OCI-LY1 (cell line): ENCODE measurements around the gene RHBDL1.
A peak's percentile ranks its signal among the peaks of the same experiment; 100 is the strongest.

Experiments used
- H2AFZ ChIP-seq: fragments of 200-600 bp; sonication (generic), shearing (Covaris generic); 2 replicates; pipeline ENCODE4 v1.6.0; 2014; ENCODE audit warnings: antibody characterized with exemption, mild to moderate bottlenecking, low read length
- H3F3A ChIP-seq: fragments of 200-600 bp; sonication (generic), shearing (Covaris generic); 2 replicates; pipeline ENCODE4 v1.6.0; 2014; ENCODE audit warnings: mild to moderate bottlenecking, antibody characterized with exemption, low read length, moderate library complexity; ENCODE audit not compliant: insufficient read depth
- H3K27ac ChIP-seq: fragments of 200-600 bp; sonication (generic); 2 replicates; pipeline ENCODE4 v1.5.1; 2014; ENCODE audit warnings: low read length, mixed run types, mild to moderate bottlenecking, low read depth; ENCODE audit not compliant: poor library complexity, severe bottlenecking
- H3K27me3 ChIP-seq: fragments of 200-600 bp; sonication (generic); 2 replicates; pipeline ENCODE4 v1.6.0; 2014; ENCODE audit warnings: antibody characterized with exemption, mild to moderate bottlenecking, low read length, moderate library complexity; ENCODE audit not compliant: insufficient read depth
- H3K36me3 ChIP-seq: fragments of 200-600 bp; sonication (generic); 2 replicates; pipeline ENCODE4 v1.6.1; 2014; ENCODE audit warnings: mild to moderate bottlenecking, antibody characterized with exemption, low read length, moderate library complexity, mixed read lengths; ENCODE audit not compliant: insufficient read depth
- H3K4me1 ChIP-seq: fragments of 200-600 bp; sonication (generic); 2 replicates; pipeline ENCODE4 v1.5.1; 2014; ENCODE audit warnings: mild to moderate bottlenecking, low read length, moderate library complexity; ENCODE audit not compliant: insufficient read depth, severe bottlenecking
- H3K4me2 ChIP-seq: fragments of 200-600 bp; sonication (generic), shearing (Covaris generic); 2 replicates; pipeline ENCODE4 v1.6.1; 2014; ENCODE audit warnings: low read length
- H3K4me3 ChIP-seq: fragments of 200-600 bp; sonication (generic); 2 replicates; pipeline ENCODE4 v1.5.1; 2014; ENCODE audit warnings: low read length, low read depth, mild to moderate bottlenecking, mixed read lengths; ENCODE audit not compliant: poor library complexity, severe bottlenecking
- H3K79me2 ChIP-seq: fragments of 200-600 bp; shearing (Covaris generic); 2 replicates; pipeline ENCODE4 v1.6.1; 2016; ENCODE audit warnings: mixed run types, low read length, mixed read lengths; ENCODE audit not compliant: insufficient read depth
- H3K9ac ChIP-seq: fragments of 200-600 bp; sonication (generic), shearing (Covaris generic); 2 replicates; pipeline ENCODE4 v1.6.1; 2014; ENCODE audit warnings: mild to moderate bottlenecking, low read length, mixed read lengths
- H3K9me2 ChIP-seq: fragments of 200-600 bp; sonication (generic), shearing (Covaris generic); 2 replicates; pipeline ENCODE4 v1.6.1; 2014; ENCODE audit warnings: low read depth, mild to moderate bottlenecking, low read length, mixed read lengths
- H3K9me3 ChIP-seq: fragments of 200-600 bp; shearing (Covaris generic); 2 replicates; pipeline ENCODE4 v1.6.1; 2014; ENCODE audit warnings: low read length, mixed read lengths
- H4K20me1 ChIP-seq: fragments of 200-600 bp; sonication (generic), shearing (Covaris generic); 2 replicates; pipeline ENCODE4 v1.6.0; 2016; ENCODE audit warnings: mild to moderate bottlenecking, low read length; ENCODE audit not compliant: insufficient read depth
- EZH2 ChIP-seq: fragments of 200-600 bp; sonication (generic), shearing (Covaris generic); IDR thresholded peaks from 2 replicates; pipeline ENCODE4 v1.8.0; 2017; ENCODE audit warnings: borderline replicate concordance, mixed run types, mild to moderate bottlenecking, antibody characterized with exemption, low read length, moderate library complexity, mixed read lengths
- TF ChIP-seq, protein P1 (sequence below): fragments of 200-600 bp; sonication (generic), shearing (Covaris generic); IDR thresholded peaks from 2 replicates; pipeline ENCODE4 v1.5.1; 2017; ENCODE audit warnings: mild to moderate bottlenecking, antibody characterized with exemption, low read length, moderate library complexity, mixed read lengths

RHBDL1 gene

DNA sequence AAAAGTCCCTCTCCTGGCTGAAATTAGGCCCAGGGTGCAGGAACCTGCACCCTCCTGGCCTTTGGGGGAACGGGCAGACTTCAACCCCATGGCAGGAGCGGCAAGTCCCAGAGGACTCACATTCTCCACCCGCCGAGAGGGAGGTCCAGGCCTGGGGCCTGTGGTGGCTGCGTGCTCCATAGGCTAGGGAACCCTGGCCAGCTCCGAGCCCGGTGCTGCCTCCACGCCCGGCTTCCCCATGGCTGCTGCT lies 50.6 kb downstream of the RHBDL1 start:
- no peak overlapping the region for H2AFZ ChIP-seq
- H3K4me3 ChIP-seq, result peak overlapping the region; percentile 53
- no peaks in the 10 kb centered on the region for H3K9me2 ChIP-seq
- H3K27ac ChIP-seq, result no peak overlapping the region
- no peak for TF ChIP-seq EZH2
- TF ChIP-seq, protein P1, sequence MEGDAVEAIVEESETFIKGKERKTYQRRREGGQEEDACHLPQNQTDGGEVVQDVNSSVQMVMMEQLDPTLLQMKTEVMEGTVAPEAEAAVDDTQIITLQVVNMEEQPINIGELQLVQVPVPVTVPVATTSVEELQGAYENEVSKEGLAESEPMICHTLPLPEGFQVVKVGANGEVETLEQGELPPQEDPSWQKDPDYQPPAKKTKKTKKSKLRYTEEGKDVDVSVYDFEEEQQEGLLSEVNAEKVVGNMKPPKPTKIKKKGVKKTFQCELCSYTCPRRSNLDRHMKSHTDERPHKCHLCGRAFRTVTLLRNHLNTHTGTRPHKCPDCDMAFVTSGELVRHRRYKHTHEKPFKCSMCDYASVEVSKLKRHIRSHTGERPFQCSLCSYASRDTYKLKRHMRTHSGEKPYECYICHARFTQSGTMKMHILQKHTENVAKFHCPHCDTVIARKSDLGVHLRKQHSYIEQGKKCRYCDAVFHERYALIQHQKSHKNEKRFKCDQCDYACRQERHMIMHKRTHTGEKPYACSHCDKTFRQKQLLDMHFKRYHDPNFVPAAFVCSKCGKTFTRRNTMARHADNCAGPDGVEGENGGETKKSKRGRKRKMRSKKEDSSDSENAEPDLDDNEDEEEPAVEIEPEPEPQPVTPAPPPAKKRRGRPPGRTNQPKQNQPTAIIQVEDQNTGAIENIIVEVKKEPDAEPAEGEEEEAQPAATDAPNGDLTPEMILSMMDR, result no peak
- H3K27me3 ChIP-seq, result no peaks in the 10 kb centered on the region
- H3K4me1 ChIP-seq, result peaks cover 38% of the 10 kb centered on the region
- H3K36me3 ChIP-seq, result peaks cover 20% of the 10 kb centered on the region
- H3K9me3 ChIP-seq, result no peaks in the 10 kb centered on the region
- peaks cover 4% of the 10 kb centered on the region; the same call in 1 of the 2 replicates for H3F3A ChIP-seq
- H3K79me2 ChIP-seq, result no peaks in the 10 kb centered on the region
- no peak overlapping the region; the same call in 1 of the 2 replicates for H3K9ac ChIP-seq
- H4K20me1 ChIP-seq, result no peaks in the 10 kb centered on the region
- peak overlapping the region; percentile 61 for H3K4me2 ChIP-seq

DNA sequence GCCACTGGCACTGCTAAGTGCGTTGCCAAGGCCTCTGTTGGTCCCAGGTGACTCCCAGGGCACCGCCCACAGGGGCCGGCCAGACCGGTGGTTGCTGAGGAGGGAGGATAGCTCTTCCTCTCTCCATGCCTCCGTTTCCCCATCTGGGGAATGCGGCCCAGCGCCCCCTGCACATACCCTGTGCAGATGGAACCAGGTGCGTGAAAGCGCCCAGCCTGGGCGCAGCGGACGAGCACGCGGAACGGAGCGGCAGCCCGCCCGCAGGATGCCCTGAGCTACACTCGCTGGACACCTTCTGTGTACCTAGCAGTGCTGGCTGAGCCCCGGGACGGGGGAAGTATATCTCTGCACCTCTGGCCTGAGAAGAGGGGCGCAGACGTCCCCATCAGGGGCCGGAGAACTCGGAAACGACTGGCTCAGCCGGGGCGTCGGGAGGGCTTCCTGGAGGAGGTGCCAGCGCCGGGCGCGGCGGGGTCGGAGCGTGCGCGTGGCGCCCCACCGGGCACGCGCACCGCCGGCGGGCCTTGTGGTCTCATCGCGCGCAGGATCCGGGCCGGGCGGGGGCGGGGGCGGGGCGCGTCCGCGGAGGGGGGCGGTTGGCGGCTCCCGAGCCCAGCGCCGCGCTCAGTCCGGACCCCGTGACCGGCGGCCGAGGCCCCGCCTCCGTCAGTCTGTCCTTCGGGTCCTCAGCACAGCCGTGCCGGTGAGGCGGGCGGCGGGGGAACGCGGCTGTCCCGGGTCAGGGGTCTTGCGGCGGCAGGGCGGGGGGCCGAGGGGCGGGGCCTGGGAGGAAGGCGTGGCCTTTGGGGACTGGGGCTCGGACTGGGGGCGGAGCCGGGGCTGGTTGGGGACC lies 51.2 kb downstream of the RHBDL1 start, which contains the start of the genes CCDC78 and HAGHL:
TSS of gene CCDC78 (minus strand) at position 6 of the 853 bp plus-strand sequence. CDS start 76 bp downstream, outside the sequence.
TSS of gene HAGHL (plus strand) at position 669 of the 853 bp plus-strand sequence. CDS start 404 bp downstream, outside the sequence.
- Histone ChIP-seq H3K27ac (peak within 1 kb of the TSS; percentile 33), H4K20me1 (no peaks in the 10 kb centered on the region), H3F3A (peaks cover 4% of the 10 kb centered on the region; the same call in 1 of the 2 replicates), H3K36me3 (peaks cover 25% of the 10 kb centered on the region), H3K79me2 (no peaks in the 10 kb centered on the region), H3K4me1 (peaks cover 34% of the 10 kb centered on the region), H3K9me2 (no peaks in the 10 kb centered on the region), H3K4me2 (peak within 1 kb of the TSS; percentile 95), H2AFZ (no peak within 1 kb of the TSS), H3K27me3 (no peaks in the 10 kb centered on the region), H3K9me3 (no peaks in the 10 kb centered on the region), H3K4me3 (peak within 1 kb of the TSS; percentile 93), H3K9ac (peak within 1 kb of the TSS; percentile 92)
- TF ChIP-seq, protein P1, result no peak
- TF ChIP-seq EZH2, result no peak

DNA sequence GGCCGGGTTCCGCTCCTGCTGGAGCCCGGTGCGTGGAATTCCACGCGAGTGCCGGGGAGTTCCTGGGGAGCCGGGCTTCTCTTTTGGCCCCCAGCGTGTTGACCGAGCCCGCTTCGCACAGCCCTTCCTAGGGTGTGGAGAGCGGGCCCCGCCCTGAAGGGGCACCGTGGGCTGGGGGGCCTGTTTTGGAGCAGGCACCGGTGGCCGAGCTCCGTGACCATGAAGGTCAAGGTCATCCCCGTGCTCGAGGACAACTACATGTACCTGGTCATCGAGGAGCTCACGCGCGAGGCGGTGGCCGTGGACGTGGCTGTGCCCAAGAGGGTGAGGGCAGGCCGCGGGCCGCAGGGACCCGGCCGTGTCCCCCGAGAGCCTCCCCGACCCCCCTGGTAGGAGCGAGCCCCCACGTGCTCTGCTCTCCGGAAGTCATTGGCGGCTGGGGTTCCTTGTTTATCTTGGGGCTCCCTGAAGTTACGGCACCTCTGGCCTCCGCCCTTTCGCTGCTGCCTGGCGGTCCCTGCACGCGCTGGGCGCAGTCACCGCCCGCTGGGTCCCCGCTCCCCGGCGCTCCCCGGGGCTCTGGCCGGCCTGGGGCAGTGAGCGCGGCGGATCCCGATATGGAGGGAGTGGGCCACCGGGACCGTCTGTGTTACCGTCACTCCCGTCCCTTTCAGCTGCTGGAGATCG lies 52.0 kb downstream of the RHBDL1 start:
- Histone ChIP-seq H3K9ac (peak overlapping the region; percentile 92), H4K20me1 (no peaks in the 10 kb centered on the region), H3K4me2 (peak overlapping the region; percentile 95), H3K27me3 (no peaks in the 10 kb centered on the region), H3K9me2 (no peaks in the 10 kb centered on the region), H3K79me2 (no peaks in the 10 kb centered on the region), H3K36me3 (peaks cover 32% of the 10 kb centered on the region), H3K27ac (peak overlapping the region; percentile 33), H3K4me3 (peak overlapping the region; percentile 93), H3K4me1 (peaks cover 30% of the 10 kb centered on the region), H2AFZ (no peak overlapping the region), H3F3A (peaks cover 4% of the 10 kb centered on the region; the same call in 1 of the 2 replicates), H3K9me3 (no peaks in the 10 kb centered on the region)
- no peak for TF ChIP-seq EZH2
- TF ChIP-seq, protein P1, result no peak
